Esophagus muscularis mucosa (tissue), 4 donors: ENCODE results near the gene ZNF283.
"Not testable (repeated sequence)": the region's sequence is repeated elsewhere in the genome, so short reads cannot be mapped to it uniquely, and the experiment has no call there.

ENCODE experiments used
- CTCF ChIP-seq, 3 experiments: fragments of 200-600 bp in 2 of 3; fragments of 450-650 bp in 1 of 3; sonication (generic) in 2 of 3; IDR thresholded peaks; one replicate each; pipeline ENCODE4 v1.5.1; 2017 to 2019; ENCODE audit warnings: antibody characterized with exemption in 3 of 3, mild to moderate bottlenecking in 2 of 3, moderate library complexity in 1 of 3
- EP300 ChIP-seq: sonication (generic); formaldehyde crosslinking; IDR thresholded peaks from one replicate; pipeline ENCODE4 v1.6.1; 2017; ENCODE audit warnings: antibody characterized with exemption
- POLR2A ChIP-seq: fragments of 450-650 bp; IDR thresholded peaks from one replicate; pipeline ENCODE4 v1.6.1; 2017; ENCODE audit warnings: antibody characterized with exemption, moderate library complexity, mild to moderate bottlenecking, low read depth
- POLR2AphosphoS5 ChIP-seq, 2 donors: sonication (generic); formaldehyde crosslinking; IDR thresholded peaks; one replicate each; pipeline ENCODE4 v1.6.1; 2017; ENCODE audit warnings: antibody characterized with exemption in 2 of 2

- TF ChIP-seq POLR2A; CTCF (IDR thresholded peaks at IDR 0.05); POLR2AphosphoS5 (IDR thresholded peaks at IDR 0.05); EP300: not testable (repeated sequence)
Measured at GRCh38 chr19:43824572-43824971, 2.5 kb upstream of the ZNF283 start.
